Prostate gland (tissue), 2 donors: Measurements from ENCODE around the gene LCMT2. TPM values are rescaled to one million over a fixed set of nuclear protein-coding genes. Genes with fewer than 3 reads are reported as not detected.

ENCODE experiments used
- DNase-seq: peaks from one replicate; pipeline ENCODE4 v3.0.0-alpha.2; 2019; ENCODE audit warnings: low spot score
- H3K27ac ChIP-seq, 2 donors: fragments of 200-600 bp; sonication (generic); 2 replicates each; pipeline ENCODE4 v1.5.1; 2017 to 2019
- H3K27me3 ChIP-seq: fragments of 200-600 bp; sonication (generic); replicated peaks from 2 replicates; pipeline ENCODE4 v1.5.1; 2019; ENCODE audit not compliant: insufficient read depth
- H3K36me3 ChIP-seq, 2 donors: fragments of 200-600 bp; sonication (generic); 1 replicate in 1 of 2; 2 replicates in 1 of 2; pipeline versions ENCODE4 v1.5.1 to v1.8.1; 2017 to 2019
- H3K4me1 ChIP-seq: fragments of 200-600 bp; sonication (generic); replicated peaks from 2 replicates; pipeline ENCODE4 v1.5.1; 2019
- H3K4me3 ChIP-seq, 2 donors: fragments of 200-600 bp; sonication (generic); 2 replicates each; pipeline ENCODE4 v1.5.1; 2017 to 2019
- H3K9me3 ChIP-seq: fragments of 200-600 bp; sonication (generic); 2 replicates; pipeline ENCODE4 v1.5.1; 2017
- POLR2A ChIP-seq: fragments of 450-650 bp; IDR thresholded peaks from one replicate; pipeline ENCODE4 v1.6.1; 2016; ENCODE audit warnings: antibody characterized with exemption, mild to moderate bottlenecking
- POLR2AphosphoS5 ChIP-seq: sonication (generic); formaldehyde crosslinking; IDR thresholded peaks from one replicate; pipeline ENCODE4 v1.6.1; 2017; ENCODE audit warnings: antibody characterized with exemption
- WGBS: methylation state at CpG from one replicate; pipeline ENCODE4 v1.1.5; 2018; 5-methylcytosine and 5-hydroxymethylcytosine counted together
- intact Hi-C: fragments of 100-400 bp; cut with DNase I; formaldehyde crosslinking; loops from one replicate; pipeline ENCODE4 v1.14.2; 2022
- total RNA-seq, 2 donors: library from RNA; depleted of rRNA; stranded (reverse); fragments of >200 nt; gene quantifications; one replicate each; pipeline ENCODE4 v1.1.0, GENCODE V29; 2016
- TF ChIP-seq, protein P1 (sequence below), 4 experiments: fragments of 200-600 bp in 2 of 4; fragments of 450-650 bp in 2 of 4; sonication (generic) in 2 of 4; IDR thresholded peaks; 1 replicate in 3 of 4; 2 replicates in 1 of 4; pipeline ENCODE4 v1.5.1; 2016 to 2019; ENCODE audit warnings: antibody characterized with exemption in 4 of 4, mild to moderate bottlenecking in 2 of 4, moderate library complexity in 2 of 4

The LCMT2 gene
- total RNA-seq, 2 donors from 2014 or later = 6.8 to 7.4 TPM

DNA sequence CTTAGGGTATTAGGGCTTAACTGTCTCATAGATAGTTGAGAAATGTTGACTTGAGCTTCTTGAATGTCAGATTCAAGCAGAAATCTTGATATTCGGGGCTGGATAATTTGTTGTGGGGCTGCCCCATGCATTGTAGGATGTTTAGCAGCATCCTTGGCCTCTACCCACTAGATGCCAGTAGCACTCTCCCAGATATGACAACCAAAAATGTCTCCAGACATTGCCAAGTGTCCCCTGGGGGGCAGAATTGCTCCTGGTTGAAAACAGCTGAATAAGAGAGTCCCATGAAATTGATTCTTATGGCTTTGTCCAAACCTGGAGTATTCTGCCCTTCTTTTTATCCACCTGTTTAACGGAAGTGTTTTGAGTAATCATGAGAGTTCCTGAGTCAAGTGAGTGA is 15.9 kb upstream of the LCMT2 start:
- DNase-seq = no peak
- H3K9me3 ChIP-seq = no peaks in the 10 kb centered on the region
- intact Hi-C loops = no loop called here
- 93% methylated on average over 2 of the region's 2 CpGs for WGBS
- TF ChIP-seq, protein P1, sequence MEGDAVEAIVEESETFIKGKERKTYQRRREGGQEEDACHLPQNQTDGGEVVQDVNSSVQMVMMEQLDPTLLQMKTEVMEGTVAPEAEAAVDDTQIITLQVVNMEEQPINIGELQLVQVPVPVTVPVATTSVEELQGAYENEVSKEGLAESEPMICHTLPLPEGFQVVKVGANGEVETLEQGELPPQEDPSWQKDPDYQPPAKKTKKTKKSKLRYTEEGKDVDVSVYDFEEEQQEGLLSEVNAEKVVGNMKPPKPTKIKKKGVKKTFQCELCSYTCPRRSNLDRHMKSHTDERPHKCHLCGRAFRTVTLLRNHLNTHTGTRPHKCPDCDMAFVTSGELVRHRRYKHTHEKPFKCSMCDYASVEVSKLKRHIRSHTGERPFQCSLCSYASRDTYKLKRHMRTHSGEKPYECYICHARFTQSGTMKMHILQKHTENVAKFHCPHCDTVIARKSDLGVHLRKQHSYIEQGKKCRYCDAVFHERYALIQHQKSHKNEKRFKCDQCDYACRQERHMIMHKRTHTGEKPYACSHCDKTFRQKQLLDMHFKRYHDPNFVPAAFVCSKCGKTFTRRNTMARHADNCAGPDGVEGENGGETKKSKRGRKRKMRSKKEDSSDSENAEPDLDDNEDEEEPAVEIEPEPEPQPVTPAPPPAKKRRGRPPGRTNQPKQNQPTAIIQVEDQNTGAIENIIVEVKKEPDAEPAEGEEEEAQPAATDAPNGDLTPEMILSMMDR (IDR thresholded peaks at IDR 0.05) = no peak
- TF ChIP-seq POLR2AphosphoS5 (no peak), POLR2A (no peak)
- no peak overlapping the region for H3K27ac ChIP-seq
- no peaks in the 10 kb centered on the region for H3K36me3 ChIP-seq
- no peak overlapping the region for H3K4me3 ChIP-seq
- H3K27me3 ChIP-seq = no peaks in the 10 kb centered on the region
- no peaks in the 10 kb centered on the region for H3K4me1 ChIP-seq

DNA sequence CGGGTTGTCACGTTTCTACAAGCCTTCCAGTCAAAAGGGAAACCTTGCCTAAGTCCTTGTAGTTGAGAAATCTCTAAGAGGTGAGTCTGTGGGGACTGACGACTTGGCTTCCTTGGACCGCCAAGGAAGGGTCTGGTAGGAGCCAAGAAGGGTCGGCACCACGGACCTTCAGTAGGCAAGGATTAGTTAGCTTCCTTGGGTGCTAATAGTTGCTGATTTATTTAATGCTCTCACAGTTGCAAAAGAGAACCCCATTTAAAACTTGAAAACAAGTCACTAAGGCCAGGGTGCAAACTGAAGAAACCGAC is 361 bp upstream of the LCMT2 start:
- TF ChIP-seq POLR2AphosphoS5 = no peak
- TF ChIP-seq, protein P1 (IDR thresholded peaks at IDR 0.05) = no peak
- TF ChIP-seq POLR2A = no peak
- H3K4me1 ChIP-seq = peaks cover 10% of the 10 kb centered on the region
- H3K27me3 ChIP-seq = no peaks in the 10 kb centered on the region
- WGBS = 4% methylated on average over 7 of the region's 7 CpGs
- H3K9me3 ChIP-seq = no peaks in the 10 kb centered on the region
- no peaks in the 10 kb centered on the region for H3K36me3 ChIP-seq
- H3K27ac ChIP-seq = peak overlapping the region; percentile 80 to 91
- H3K4me3 ChIP-seq = peak overlapping the region; percentile 42 to 88
- DNase-seq = no peak
- intact Hi-C loops = no loop called here

DNA sequence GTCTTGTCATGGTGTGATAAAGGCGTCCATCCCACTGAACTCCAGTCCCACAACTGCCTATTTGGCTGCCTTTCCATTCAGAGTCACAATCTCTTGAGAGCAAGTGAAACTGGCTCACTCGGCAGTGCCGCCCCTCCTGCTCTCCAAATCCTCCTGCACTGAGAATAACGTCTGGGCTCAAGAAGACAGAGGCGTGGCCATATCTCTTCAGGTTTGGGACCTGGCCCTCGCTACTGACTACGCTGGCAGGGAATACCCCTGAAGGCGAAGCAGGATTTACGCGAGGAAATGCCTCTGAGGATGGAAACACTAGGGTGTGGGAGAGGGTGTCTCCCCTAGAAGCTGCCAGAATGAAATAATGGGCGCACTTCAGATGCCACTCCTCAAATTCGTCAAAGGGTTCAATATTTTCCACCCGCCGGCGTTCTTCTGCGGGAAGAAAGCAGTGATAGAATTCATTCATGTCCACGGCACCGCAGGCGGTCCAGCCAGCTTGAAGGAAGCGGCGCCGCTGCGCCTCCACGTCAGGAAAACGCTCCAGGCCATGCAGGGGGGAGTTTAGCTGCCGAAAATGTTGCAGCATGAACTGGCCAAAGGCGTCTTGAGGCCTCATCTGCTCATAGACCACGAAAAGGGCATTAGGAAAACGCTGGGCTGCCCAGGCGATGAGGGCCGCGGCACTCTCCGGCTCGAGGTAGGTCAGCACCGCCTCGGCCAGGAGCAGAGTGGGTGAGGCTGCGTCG is 985 bp downstream of the LCMT2 start:
- H3K27me3 ChIP-seq = no peaks in the 10 kb centered on the region
- intact Hi-C loops = no loop called here
- peak; percentile 14 for DNase-seq

DNA sequence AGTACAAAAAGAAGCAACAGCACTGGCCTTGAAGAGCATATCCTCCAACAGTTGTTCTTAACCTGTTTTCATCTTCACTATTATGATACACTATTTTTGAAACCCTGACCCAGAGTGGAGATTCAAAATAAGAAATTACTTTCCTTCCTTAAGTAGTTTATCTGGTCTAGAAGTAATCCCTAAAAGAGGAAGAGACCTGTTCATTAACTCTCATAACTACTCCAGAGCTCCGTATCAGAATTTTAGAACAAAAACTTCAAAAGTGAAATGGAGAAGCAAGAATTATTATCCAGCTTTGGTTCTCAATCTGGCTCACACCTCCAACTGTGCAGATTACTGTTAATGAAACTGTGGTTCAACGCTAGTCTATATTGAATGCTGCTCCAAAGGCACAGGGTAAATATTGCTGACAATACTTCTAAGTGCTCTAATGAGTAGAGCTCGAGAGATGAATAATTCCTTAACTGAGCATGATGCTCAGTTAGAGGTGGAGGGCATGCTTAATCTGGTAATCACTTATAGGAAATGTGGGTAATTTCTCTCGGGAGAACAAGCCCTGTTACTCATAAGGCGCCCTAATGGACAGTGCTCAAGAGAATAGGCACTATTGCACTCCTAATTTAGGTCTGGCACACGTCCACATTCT is 5.2 kb downstream of the LCMT2 start:
- H3K9me3 ChIP-seq = no peaks in the 10 kb centered on the region
- no peaks in the 10 kb centered on the region for H3K36me3 ChIP-seq
- 74% methylated on average over 6 of the region's 6 CpGs for WGBS
- H3K27ac ChIP-seq = no peak overlapping the region
- no peaks in the 10 kb centered on the region for H3K27me3 ChIP-seq
- H3K4me3 ChIP-seq = no peak overlapping the region
- intact Hi-C loops = no loop called here
- peaks cover 10% of the 10 kb centered on the region for H3K4me1 ChIP-seq
- no peak for DNase-seq
- no peak for TF ChIP-seq POLR2A

More for the DNA sequence above, 985 bp downstream of the LCMT2 start:
- whole genome bisulfite sequencing = 16% methylated on average over 38 of the region's 38 CpGs
- Histone ChIP-seq H3K4me3 (peak overlapping the region; percentile 42 to 88), H3K36me3 (no peaks in the 10 kb centered on the region), H3K9me3 (no peaks in the 10 kb centered on the region), H3K27ac (peak overlapping the region; percentile 80 to 91), H3K4me1 (peaks cover 10% of the 10 kb centered on the region)
- TF ChIP-seq, protein P1 (IDR thresholded peaks at IDR 0.05) = no peak
- no peak for TF ChIP-seq POLR2AphosphoS5
- TF ChIP-seq POLR2A = no peak

DNA sequence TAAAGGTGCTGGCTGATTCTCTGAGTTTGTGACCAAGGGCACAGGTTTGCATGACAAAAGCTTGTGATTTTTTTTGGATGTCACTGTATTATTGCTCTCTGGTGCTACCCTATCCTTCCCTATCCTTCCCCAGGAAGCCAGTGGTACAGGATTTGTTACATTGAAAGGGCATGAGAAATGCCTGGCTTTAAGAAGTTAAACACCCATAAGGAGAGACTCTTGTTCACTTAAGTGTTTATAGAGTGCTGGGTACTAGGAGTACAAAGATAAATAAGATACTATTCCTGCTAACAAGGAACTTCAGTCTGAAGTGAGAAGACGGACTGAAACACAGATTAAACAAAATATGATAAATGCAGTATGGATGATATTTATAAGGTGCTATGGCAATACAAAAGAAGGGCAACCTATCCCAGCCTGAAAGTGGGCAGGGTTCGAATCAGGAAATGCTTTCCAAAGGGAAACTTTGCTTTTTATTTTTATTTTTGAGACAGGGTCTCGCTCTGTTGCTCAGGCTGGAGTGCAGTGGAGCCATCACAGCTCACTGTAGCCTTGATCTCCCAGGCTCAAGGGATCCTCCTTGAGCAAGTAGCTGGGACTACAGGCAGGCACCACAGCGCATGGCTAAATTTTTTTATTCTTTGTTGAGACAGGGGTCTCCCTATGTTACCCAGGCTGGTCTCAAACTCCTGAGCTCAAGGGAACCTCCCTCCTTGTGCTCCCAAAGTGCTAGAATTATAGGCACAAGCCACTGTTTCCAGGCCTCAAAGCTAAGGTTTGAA is 11.2 kb downstream of the LCMT2 start:
- intact Hi-C loops = no loop called here
- no peaks in the 10 kb centered on the region for H3K9me3 ChIP-seq
- TF ChIP-seq, protein P1 (IDR thresholded peaks at IDR 0.05) = no peak
- TF ChIP-seq POLR2AphosphoS5 = no peak
- no peak for TF ChIP-seq POLR2A
- no peaks in the 10 kb centered on the region for H3K36me3 ChIP-seq
- 64% methylated on average over 4 of the region's 4 CpGs for WGBS
- H3K27ac ChIP-seq = no peak overlapping the region
- no peaks in the 10 kb centered on the region for H3K27me3 ChIP-seq
- no peak for DNase-seq
- no peaks in the 10 kb centered on the region for H3K4me1 ChIP-seq
- no peak overlapping the region for H3K4me3 ChIP-seq
